Esophagus (tissue), 2 donors: ENCODE results near the gene RAB14. TPM values are rescaled to one million over a fixed set of nuclear protein-coding genes. Genes with fewer than 3 reads are reported as not detected.

Experiments
- polyA plus RNA-seq, 2 donors: library from polyadenylated mRNA; stranded (reverse); fragments of 200-250 nt; gene quantifications; one replicate each; pipeline ENCODE4 v1.2.3, GENCODE V29; 2013
- donor health status: healthy with polysubstance abuse.
- donor health status: Bipolar disorder and iron deficiency.

The RAB14 gene
- polyA plus RNA-seq, 2 donors = 20.1 to 33.4 TPM

Other genes with a start within 250 kb of the RAB14 start
- 1 to 10 TPM; 1.0 to 1.7 TPM for gene C5, start 151.6 kb downstream of the RAB14 start, polyA plus RNA-seq
- 1 to 10 TPM; 4.0 to 5.5 TPM for gene CNTRL, start 126.9 kb downstream of the RAB14 start, polyA plus RNA-seq
- gene GSN, start 66.3 kb upstream of the RAB14 start, polyA plus RNA-seq = 100 to 1,000 TPM; 198 to 418 TPM
- 10 to 100 TPM; 46.3 to 64.7 TPM for gene STOM, start 168.4 kb upstream of the RAB14 start, polyA plus RNA-seq